HK-2 (cell line): ENCODE data around the gene PCED1A.

ENCODE experiments used
- DNase-seq: peaks from one replicate; pipeline ENCODE4 v3.0.0-alpha.2; 2018; ENCODE audit not compliant: unreplicated experiment

The PCED1A gene

GRCh38 chr20:2804041-2804828, 36.2 kb downstream of the PCED1A start:
- DNase-seq = no peak

- no peak for DNase-seq
These were observed 39.1 kb downstream of the PCED1A start for GRCh38 chr20:2801286-2801728.

- DNase-seq = no peak
These were observed 39.8 kb downstream of the PCED1A start, which contains the start of gene CPXM1 for GRCh38 chr20:2800521-2801285. Gene CPXM1 (minus strand): TSS chr20:2800627. CDS start chr20:2800572, 55 bp downstream.

GRCh38 chr20:2799688-2800520, 40.6 kb downstream of the PCED1A start:
- no peak for DNase-seq

GRCh38 chr20:2799271-2799670, 41.2 kb downstream of the PCED1A start:
- no peak for DNase-seq

- DNase-seq = no peak
These were observed 41.6 kb downstream of the PCED1A start for GRCh38 chr20:2798814-2799213.

- no peak for DNase-seq
These were observed 42.2 kb downstream of the PCED1A start for GRCh38 chr20:2798095-2798805.

GRCh38 chr20:2797136-2797983, 43.1 kb downstream of the PCED1A start:
- DNase-seq = no peak

GRCh38 chr20:2796011-2796660, 44.3 kb downstream of the PCED1A start:
- DNase-seq = no peak

GRCh38 chr20:2795451-2795850, 45.0 kb downstream of the PCED1A start:
- no peak for DNase-seq

- no peak for DNase-seq
These were observed 45.5 kb downstream of the PCED1A start for GRCh38 chr20:2794866-2795447.

- no peak for DNase-seq
These were observed 46.2 kb downstream of the PCED1A start for GRCh38 chr20:2794202-2794748.

GRCh38 chr20:2793471-2793870, 47.0 kb downstream of the PCED1A start:
- no peak for DNase-seq
